ENCODE results near the gene ANGPT4. TPM values are rescaled to one million over a fixed set of nuclear protein-coding genes. Genes with fewer than 3 reads are reported as not detected.

ANGPT4 gene
- total and polyA plus RNA-seq, 2 of the 8 experiments (the other 6 are each of a cell fraction or from before 2014, with no cell fraction given): 0.07 to 0.33 TPM

DNA sequence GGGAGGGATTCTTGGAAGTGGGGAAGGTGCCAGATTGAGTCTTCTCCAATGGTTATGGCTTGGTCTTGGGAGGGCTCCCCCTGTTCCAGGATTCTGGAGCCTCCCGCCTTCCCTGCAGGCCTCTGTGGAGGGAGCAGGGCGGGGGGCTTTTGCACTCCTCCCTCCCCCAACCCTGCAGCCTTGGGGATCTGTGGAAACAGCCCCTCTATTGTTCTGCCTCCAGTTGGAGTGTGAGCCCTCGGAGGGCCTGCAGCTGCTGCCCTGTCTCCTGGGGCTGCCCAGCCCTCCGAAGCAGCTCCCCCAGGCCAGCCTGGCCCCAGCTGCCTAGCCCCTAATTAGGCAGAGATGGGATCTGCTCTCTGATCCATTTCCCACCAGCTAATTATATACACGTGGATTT is 67.9 kb downstream of the ANGPT4 start (continued):
- TF ChIP-seq, protein P1, sequence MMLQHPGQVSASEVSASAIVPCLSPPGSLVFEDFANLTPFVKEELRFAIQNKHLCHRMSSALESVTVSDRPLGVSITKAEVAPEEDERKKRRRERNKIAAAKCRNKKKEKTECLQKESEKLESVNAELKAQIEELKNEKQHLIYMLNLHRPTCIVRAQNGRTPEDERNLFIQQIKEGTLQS (IDR thresholded peaks at IDR 0.05; ENCODE audit: insufficient read depth, low read depth, low read length): no peak
- TF ChIP-seq BACH1 (IDR thresholded peaks at IDR 0.05; ENCODE audit: low read length) (no peak), CBX5 (IDR thresholded peaks at IDR 0.05; ENCODE audit: low read depth, low read length) (no peak), SAP30 (IDR thresholded peaks at IDR 0.05; ENCODE audit: insufficient read depth, insufficient replicate concordance, low read length) (no peak), HDAC2 (IDR thresholded peaks at IDR 0.05; ENCODE audit: borderline replicate concordance in 1 of 2, low read depth in 2 of 2, low read length in 2 of 2) (no peak)
